GM23338 (cell line): ENCODE measurements around the gene HACL1. TPM values are rescaled to one million over a fixed set of nuclear protein-coding genes. Genes with fewer than 3 reads are reported as not detected.

Source experiments
- ATAC-seq: fragments of 200-7000 bp; cut with Tn5 transposase; 3 replicates; pipeline ENCODE4 v1.9.1; 2020
- DNase-seq: peaks from one replicate; pipeline ENCODE4 v3.0.0-alpha.2; 2015; ENCODE audit warnings: low spot score
- H2AFZ ChIP-seq: fragments of 200-600 bp; sonication (generic); 2 replicates; pipeline ENCODE4 v1.8.0; 2016; ENCODE audit warnings: antibody characterized with exemption, mild to moderate bottlenecking, moderate library complexity
- H3F3A ChIP-seq: fragments of 200-600 bp; sonication (generic); replicated peaks from 2 replicates; pipeline ENCODE4 v1.8.0; 2017; ENCODE audit warnings: antibody characterized with exemption, mixed run types, low read depth
- H3K27ac ChIP-seq: fragments of 200-600 bp; sonication (generic); 2 replicates; pipeline ENCODE4 v1.6.1; 2016; ENCODE audit warnings: low read depth
- H3K27me3 ChIP-seq: fragments of 200-600 bp; sonication (generic); 2 replicates; pipeline ENCODE4 v1.8.0; 2016; ENCODE audit warnings: mild to moderate bottlenecking, mixed run types, moderate library complexity; ENCODE audit not compliant: insufficient read depth
- H3K36me3 ChIP-seq: fragments of 200-600 bp; sonication (generic); 2 replicates; pipeline ENCODE4 v1.8.0; 2016; ENCODE audit warnings: mild to moderate bottlenecking; ENCODE audit not compliant: insufficient read depth
- H3K4me1 ChIP-seq: fragments of 200-600 bp; sonication (generic); 2 replicates; pipeline ENCODE4 v1.8.0; 2016; ENCODE audit warnings: mild to moderate bottlenecking, moderate library complexity; ENCODE audit not compliant: insufficient read depth
- H3K4me2 ChIP-seq: fragments of 200-600 bp; sonication (generic); 2 replicates; pipeline ENCODE4 v1.7.1; 2017; ENCODE audit warnings: mixed run types
- H3K4me3 ChIP-seq: fragments of 200-600 bp; sonication (generic); 2 replicates; pipeline ENCODE4 v1.6.1; 2016; ENCODE audit warnings: mixed run types
- H3K79me2 ChIP-seq: fragments of 200-600 bp; sonication (generic); replicated peaks from 2 replicates; pipeline ENCODE4 v1.8.0; 2017; ENCODE audit warnings: mild to moderate bottlenecking; ENCODE audit not compliant: insufficient read depth
- H3K9me2 ChIP-seq: fragments of 200-600 bp; sonication (generic); 2 replicates; pipeline ENCODE4 v1.8.0; 2017; ENCODE audit not compliant: insufficient read depth
- H4K20me1 ChIP-seq: fragments of 200-600 bp; sonication (generic); replicated peaks from 2 replicates; pipeline ENCODE4 v1.8.0; 2017; ENCODE audit warnings: mild to moderate bottlenecking; ENCODE audit not compliant: insufficient read depth
- H3K27ac Mint-ChIP-seq: 2 replicates; pipeline ENCODE4 v1.8.0; 2020; ENCODE audit warnings: inconsistent platforms, mild to moderate bottlenecking, moderate library complexity, mixed read lengths
- H3K27me3 Mint-ChIP-seq: 3 replicates; pipeline ENCODE4 v1.8.0; 2022; ENCODE audit warnings: low read depth, mild to moderate bottlenecking, moderate library complexity, mixed read lengths, inconsistent platforms; ENCODE audit not compliant: insufficient read depth, poor library complexity
- H3K36me3 Mint-ChIP-seq: 3 replicates; pipeline ENCODE4 v1.8.0; 2021; ENCODE audit warnings: low read depth, mild to moderate bottlenecking, inconsistent platforms, moderate library complexity, mixed read lengths
- H3K4me1 Mint-ChIP-seq: 3 replicates; pipeline ENCODE4 v1.8.0; 2020; ENCODE audit warnings: mild to moderate bottlenecking, inconsistent platforms, mixed read lengths
- H3K4me3 Mint-ChIP-seq: 3 replicates; pipeline ENCODE4 v1.8.0; 2021; ENCODE audit warnings: moderate library complexity, mild to moderate bottlenecking, inconsistent platforms, mixed read lengths
- H3K9me3 Mint-ChIP-seq: 3 replicates; pipeline ENCODE4 v1.8.0; 2020; ENCODE audit warnings: moderate library complexity, mild to moderate bottlenecking, inconsistent platforms, mixed read lengths
- CREB1 ChIP-seq: fragments of 250-450 bp; sonication (Bioruptor Pico); IDR thresholded peaks from 2 replicates; pipeline ENCODE4 v1.5.0; 2020; ENCODE audit warnings: low read depth, mild to moderate bottlenecking, moderate library complexity
- EZH2 ChIP-seq: fragments of 200-600 bp; sonication (generic); IDR thresholded peaks from one replicate; pipeline ENCODE4 v1.8.0; 2017; ENCODE audit warnings: antibody characterized with exemption, mild to moderate bottlenecking, low read depth; ENCODE audit not compliant: unreplicated experiment
- STAT1 ChIP-seq: IDR thresholded peaks from one replicate; pipeline ENCODE4 v1.6.1; 2016; ENCODE audit warnings: antibody characterized with exemption; ENCODE audit not compliant: unreplicated experiment
- polyA plus RNA-seq: library from polyadenylated mRNA; unstranded; fragments of >200 nt; fragmentation: Nextera tagmentation; extraction: Ambion mirVana; gene quantifications from 2 replicates; pipeline ENCODE4 v1.2.1, GENCODE V29; 2016
- total RNA-seq: library from RNA; depleted of rRNA; stranded (reverse); fragments of >200 nt; shearing (Covaris generic); gene quantifications from 2 replicates; pipeline ENCODE4 v1.2.3, GENCODE V29; 2014
- TF ChIP-seq, protein P1 (sequence below): fragments of 250-450 bp; sonication (Bioruptor Pico); IDR thresholded peaks from 2 replicates; pipeline ENCODE4 v1.5.0; 2020; ENCODE audit warnings: mild to moderate bottlenecking, moderate library complexity
- TF ChIP-seq, protein P2 (sequence below): IDR thresholded peaks from 2 replicates; pipeline ENCODE4 v1.6.1; 2016; ENCODE audit warnings: antibody characterized with exemption

HACL1 gene
- total and polyA plus RNA-seq, 2 experiments from 2014 or later = 19.6 to 33.5 TPM

DNA sequence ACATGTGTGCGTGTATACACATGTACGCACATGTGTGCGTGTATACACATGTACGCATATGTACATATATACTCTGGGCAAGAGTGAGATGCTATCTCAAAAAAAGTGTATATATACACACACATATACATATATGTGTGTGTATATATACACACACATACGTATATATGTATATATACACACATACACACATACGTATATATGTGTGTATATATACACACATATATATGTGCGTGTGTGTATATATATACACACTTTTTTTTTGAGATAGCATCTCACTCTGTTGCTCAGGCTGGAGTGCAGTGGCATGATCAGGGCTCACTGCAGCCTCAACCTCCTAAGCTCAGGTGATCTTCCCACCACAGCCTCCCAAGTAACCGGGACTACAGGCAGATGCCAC, 8.4 kb downstream of the HACL1 start (continued):
- TF ChIP-seq, protein P1, sequence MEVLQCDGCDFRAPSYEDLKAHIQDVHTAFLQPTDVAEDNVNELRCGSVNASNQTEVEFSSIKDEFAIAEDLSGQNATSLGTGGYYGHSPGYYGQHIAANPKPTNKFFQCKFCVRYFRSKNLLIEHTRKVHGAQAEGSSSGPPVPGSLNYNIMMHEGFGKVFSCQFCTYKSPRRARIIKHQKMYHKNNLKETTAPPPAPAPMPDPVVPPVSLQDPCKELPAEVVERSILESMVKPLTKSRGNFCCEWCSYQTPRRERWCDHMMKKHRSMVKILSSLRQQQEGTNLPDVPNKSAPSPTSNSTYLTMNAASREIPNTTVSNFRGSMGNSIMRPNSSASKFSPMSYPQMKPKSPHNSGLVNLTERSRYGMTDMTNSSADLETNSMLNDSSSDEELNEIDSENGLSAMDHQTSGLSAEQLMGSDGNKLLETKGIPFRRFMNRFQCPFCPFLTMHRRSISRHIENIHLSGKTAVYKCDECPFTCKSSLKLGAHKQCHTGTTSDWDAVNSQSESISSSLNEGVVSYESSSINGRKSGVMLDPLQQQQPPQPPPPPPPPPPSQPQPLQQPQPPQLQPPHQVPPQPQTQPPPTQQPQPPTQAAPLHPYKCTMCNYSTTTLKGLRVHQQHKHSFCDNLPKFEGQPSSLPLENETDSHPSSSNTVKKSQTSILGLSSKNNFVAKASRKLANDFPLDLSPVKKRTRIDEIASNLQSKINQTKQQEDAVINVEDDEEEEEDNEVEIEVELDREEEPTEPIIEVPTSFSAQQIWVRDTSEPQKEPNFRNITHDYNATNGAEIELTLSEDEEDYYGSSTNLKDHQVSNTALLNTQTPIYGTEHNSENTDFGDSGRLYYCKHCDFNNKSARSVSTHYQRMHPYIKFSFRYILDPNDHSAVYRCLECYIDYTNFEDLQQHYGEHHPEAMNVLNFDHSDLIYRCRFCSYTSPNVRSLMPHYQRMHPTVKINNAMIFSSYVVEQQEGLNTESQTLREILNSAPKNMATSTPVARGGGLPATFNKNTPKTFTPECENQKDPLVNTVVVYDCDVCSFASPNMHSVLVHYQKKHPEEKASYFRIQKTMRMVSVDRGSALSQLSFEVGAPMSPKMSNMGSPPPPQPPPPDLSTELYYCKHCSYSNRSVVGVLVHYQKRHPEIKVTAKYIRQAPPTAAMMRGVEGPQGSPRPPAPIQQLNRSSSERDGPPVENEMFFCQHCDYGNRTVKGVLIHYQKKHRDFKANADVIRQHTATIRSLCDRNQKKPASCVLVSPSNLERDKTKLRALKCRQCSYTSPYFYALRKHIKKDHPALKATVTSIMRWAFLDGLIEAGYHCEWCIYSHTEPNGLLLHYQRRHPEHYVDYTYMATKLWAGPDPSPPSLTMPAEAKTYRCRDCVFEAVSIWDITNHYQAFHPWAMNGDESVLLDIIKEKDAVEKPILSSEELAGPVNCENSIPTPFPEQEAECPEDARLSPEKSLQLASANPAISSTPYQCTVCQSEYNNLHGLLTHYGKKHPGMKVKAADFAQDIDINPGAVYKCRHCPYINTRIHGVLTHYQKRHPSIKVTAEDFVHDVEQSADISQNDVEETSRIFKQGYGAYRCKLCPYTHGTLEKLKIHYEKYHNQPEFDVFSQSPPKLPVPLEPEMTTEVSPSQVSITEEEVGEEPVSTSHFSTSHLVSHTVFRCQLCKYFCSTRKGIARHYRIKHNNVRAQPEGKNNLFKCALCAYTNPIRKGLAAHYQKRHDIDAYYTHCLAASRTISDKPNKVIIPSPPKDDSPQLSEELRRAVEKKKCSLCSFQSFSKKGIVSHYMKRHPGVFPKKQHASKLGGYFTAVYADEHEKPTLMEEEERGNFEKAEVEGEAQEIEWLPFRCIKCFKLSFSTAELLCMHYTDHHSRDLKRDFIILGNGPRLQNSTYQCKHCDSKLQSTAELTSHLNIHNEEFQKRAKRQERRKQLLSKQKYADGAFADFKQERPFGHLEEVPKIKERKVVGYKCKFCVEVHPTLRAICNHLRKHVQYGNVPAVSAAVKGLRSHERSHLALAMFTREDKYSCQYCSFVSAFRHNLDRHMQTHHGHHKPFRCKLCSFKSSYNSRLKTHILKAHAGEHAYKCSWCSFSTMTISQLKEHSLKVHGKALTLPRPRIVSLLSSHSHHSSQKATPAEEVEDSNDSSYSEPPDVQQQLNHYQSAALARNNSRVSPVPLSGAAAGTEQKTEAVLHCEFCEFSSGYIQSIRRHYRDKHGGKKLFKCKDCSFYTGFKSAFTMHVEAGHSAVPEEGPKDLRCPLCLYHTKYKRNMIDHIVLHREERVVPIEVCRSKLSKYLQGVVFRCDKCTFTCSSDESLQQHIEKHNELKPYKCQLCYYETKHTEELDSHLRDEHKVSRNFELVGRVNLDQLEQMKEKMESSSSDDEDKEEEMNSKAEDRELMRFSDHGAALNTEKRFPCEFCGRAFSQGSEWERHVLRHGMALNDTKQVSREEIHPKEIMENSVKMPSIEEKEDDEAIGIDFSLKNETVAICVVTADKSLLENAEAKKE (CRISPR knock-in tag) = no peak
- TF ChIP-seq EZH2 = no peak
- no peak for TF ChIP-seq STAT1
- TF ChIP-seq, protein P2, sequence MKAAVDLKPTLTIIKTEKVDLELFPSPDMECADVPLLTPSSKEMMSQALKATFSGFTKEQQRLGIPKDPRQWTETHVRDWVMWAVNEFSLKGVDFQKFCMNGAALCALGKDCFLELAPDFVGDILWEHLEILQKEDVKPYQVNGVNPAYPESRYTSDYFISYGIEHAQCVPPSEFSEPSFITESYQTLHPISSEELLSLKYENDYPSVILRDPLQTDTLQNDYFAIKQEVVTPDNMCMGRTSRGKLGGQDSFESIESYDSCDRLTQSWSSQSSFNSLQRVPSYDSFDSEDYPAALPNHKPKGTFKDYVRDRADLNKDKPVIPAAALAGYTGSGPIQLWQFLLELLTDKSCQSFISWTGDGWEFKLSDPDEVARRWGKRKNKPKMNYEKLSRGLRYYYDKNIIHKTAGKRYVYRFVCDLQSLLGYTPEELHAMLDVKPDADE = no peak

DNA sequence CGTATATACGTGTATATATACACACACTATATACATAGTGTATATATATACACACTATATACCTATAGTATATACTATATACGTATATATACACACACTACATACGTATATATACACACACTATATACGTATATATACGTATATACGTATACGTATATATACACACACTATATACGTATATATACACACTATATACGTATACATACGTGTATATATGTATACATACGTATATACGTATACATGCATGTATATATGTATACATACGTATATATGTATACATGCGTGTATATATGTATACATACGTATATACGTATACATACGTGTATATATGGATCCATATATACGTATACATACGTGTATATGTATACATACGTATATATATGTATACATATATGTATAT, 9.4 kb downstream of the HACL1 start:
- no peaks in the 10 kb centered on the region for H3K4me1 Mint-ChIP-seq

More for the DNA sequence above, 9.4 kb downstream of the HACL1 start:
- H3K9me3 Mint-ChIP-seq = peaks cover 6% of the 10 kb centered on the region; the same call in 1 of the 3 replicates
- Histone ChIP-seq H3K9me2 (no peaks in the 10 kb centered on the region), H2AFZ (no peak overlapping the region), H3K79me2 (no peaks in the 10 kb centered on the region), H3K36me3 (peaks cover 33% of the 10 kb centered on the region), H3K4me1 (no peaks in the 10 kb centered on the region), H3K4me3 (no peak overlapping the region), H3K27ac (no peak overlapping the region), H4K20me1 (no peaks in the 10 kb centered on the region), H3F3A (peaks cover 13% of the 10 kb centered on the region), H3K4me2 (no peak overlapping the region), H3K27me3 (no peaks in the 10 kb centered on the region)
- ATAC-seq (no peak), DNase-seq (no peak)
- no peak overlapping the region for H3K27ac Mint-ChIP-seq
- H3K36me3 Mint-ChIP-seq = peaks cover 43% of the 10 kb centered on the region; the same call in 2 of the 3 replicates
- H3K4me3 Mint-ChIP-seq = no peak overlapping the region
- peaks cover 4% of the 10 kb centered on the region for H3K27me3 Mint-ChIP-seq
- no peak for TF ChIP-seq CREB1 (CRISPR knock-in tag)
- TF ChIP-seq, protein P1 (CRISPR knock-in tag) = no peak
- TF ChIP-seq EZH2 = no peak
- no peak for TF ChIP-seq STAT1
- TF ChIP-seq, protein P2 = no peak
